Esophagus squamous epithelium (tissue), 4 donors: ENCODE results near the gene S100A8.

ENCODE experiments used
- POLR2A ChIP-seq, 4 donors: fragments of 450-650 bp; IDR thresholded peaks; one replicate each; pipeline ENCODE4 v1.6.1; 2017; ENCODE audit warnings: antibody characterized with exemption in 4 of 4, mild to moderate bottlenecking in 4 of 4, moderate library complexity in 3 of 4
- TF ChIP-seq, protein P1 (sequence below), 6 experiments: fragments of 450-650 bp in 4 of 6; fragments of 200-600 bp in 2 of 6; sonication (generic) in 2 of 6; IDR thresholded peaks; one replicate each; pipeline ENCODE4 v1.5.1; 2016 to 2019; ENCODE audit warnings: antibody characterized with exemption in 6 of 6, mild to moderate bottlenecking in 4 of 6, moderate library complexity in 4 of 6

DNA sequence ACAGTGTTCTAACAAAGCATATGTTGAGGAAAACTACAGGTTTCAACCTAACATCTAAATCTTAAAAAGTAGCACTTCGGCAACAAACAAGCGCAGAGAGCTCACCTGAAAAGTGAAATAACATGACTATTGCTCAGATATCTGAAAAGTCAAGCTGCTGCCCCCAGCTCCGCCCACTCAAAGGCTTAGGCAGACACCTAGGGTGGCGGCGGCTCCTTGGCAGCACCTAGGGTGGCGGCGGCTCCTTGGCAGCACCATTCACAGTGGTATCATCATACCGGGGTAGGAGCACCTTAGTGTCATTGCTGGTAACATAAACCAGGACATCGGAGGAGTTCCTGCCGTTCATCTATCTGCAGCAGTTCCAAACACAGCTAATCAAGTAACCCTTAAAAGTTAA is 11.3 kb downstream of the S100A8 start:
- TF ChIP-seq, protein P1, sequence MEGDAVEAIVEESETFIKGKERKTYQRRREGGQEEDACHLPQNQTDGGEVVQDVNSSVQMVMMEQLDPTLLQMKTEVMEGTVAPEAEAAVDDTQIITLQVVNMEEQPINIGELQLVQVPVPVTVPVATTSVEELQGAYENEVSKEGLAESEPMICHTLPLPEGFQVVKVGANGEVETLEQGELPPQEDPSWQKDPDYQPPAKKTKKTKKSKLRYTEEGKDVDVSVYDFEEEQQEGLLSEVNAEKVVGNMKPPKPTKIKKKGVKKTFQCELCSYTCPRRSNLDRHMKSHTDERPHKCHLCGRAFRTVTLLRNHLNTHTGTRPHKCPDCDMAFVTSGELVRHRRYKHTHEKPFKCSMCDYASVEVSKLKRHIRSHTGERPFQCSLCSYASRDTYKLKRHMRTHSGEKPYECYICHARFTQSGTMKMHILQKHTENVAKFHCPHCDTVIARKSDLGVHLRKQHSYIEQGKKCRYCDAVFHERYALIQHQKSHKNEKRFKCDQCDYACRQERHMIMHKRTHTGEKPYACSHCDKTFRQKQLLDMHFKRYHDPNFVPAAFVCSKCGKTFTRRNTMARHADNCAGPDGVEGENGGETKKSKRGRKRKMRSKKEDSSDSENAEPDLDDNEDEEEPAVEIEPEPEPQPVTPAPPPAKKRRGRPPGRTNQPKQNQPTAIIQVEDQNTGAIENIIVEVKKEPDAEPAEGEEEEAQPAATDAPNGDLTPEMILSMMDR (IDR thresholded peaks at IDR 0.05), result no peak
- TF ChIP-seq POLR2A (IDR thresholded peaks at IDR 0.05), result no peak
